T-helper 22 cell (primary cell): ENCODE measurements around the gene BEND3.
"Not testable (repeated sequence)": the region's sequence is repeated elsewhere in the genome, so short reads cannot be mapped to it uniquely, and the experiment has no call there.

Experiments
- DNase-seq: peaks from one replicate; pipeline ENCODE4 v3.0.0-alpha.2; 2020; ENCODE audit warnings: low read depth

BEND3 gene

GRCh38 chr6:107033126-107033525, 82.2 kb downstream of the BEND3 start:
- DNase-seq = no peak

- no peak for DNase-seq
Measured at GRCh38 chr6:107032051-107032450, 83.3 kb downstream of the BEND3 start.

- DNase-seq = no peak
Measured at GRCh38 chr6:107030151-107030550, 85.2 kb downstream of the BEND3 start.

GRCh38 chr6:107026965-107027364, 88.3 kb downstream of the BEND3 start:
- DNase-seq = no peak

GRCh38 chr6:107021446-107022185, 93.7 kb downstream of the BEND3 start:
- no peak for DNase-seq

GRCh38 chr6:107020239-107020638, 95.1 kb downstream of the BEND3 start:
- DNase-seq = no peak

- DNase-seq = not testable (repeated sequence)
Measured at GRCh38 chr6:107019628-107020027, 95.7 kb downstream of the BEND3 start.

- DNase-seq = no peak
Measured at GRCh38 chr6:107019047-107019446, 96.3 kb downstream of the BEND3 start.
